Anterior cingulate cortex (tissue), 58 donors: Measurements from ENCODE around the gene CNOT4.
"Not testable (repeated sequence)": the region's sequence is repeated elsewhere in the genome, so short reads cannot be mapped to it uniquely, and the experiment has no call there.

Experiments used
- DNase-seq, 58 donors: peaks; one replicate each; lab custom pipeline; 2025; lab: John Stamatoyannopoulos, UW

Gene CNOT4

GRCh38 chr7:135334830-135335543 lies 174.9 kb downstream of the CNOT4 start:
- DNase-seq, result no peak

- DNase-seq, result no peak
Measured at GRCh38 chr7:135333946-135334345, 176.0 kb downstream of the CNOT4 start.

- DNase-seq, result no peak
Measured at GRCh38 chr7:135333200-135333599, 176.7 kb downstream of the CNOT4 start.

GRCh38 chr7:135330088-135330487 lies 179.8 kb downstream of the CNOT4 start:
- no peak for DNase-seq

- no peak for DNase-seq
Measured at GRCh38 chr7:135328526-135328925, 181.4 kb downstream of the CNOT4 start.

GRCh38 chr7:135328053-135328452 lies 181.8 kb downstream of the CNOT4 start:
- no peak for DNase-seq

GRCh38 chr7:135327458-135327857 lies 182.4 kb downstream of the CNOT4 start:
- DNase-seq, result no peak

GRCh38 chr7:135326636-135327280 lies 183.1 kb downstream of the CNOT4 start:
- DNase-seq, result no peak

- DNase-seq, result no peak
Measured at GRCh38 chr7:135322571-135323340, 187.1 kb downstream of the CNOT4 start.

GRCh38 chr7:135321556-135321955 lies 188.3 kb downstream of the CNOT4 start:
- DNase-seq, result no peak

- DNase-seq, result not testable (repeated sequence)
Measured at GRCh38 chr7:135320953-135321352, 188.9 kb downstream of the CNOT4 start.

GRCh38 chr7:135320268-135320667 lies 189.6 kb downstream of the CNOT4 start:
- DNase-seq, result peak in 47 of 58 donors; percentile 5 to 66 (median 32)

- no peak for DNase-seq
Measured at GRCh38 chr7:135317676-135318325, 192.1 kb downstream of the CNOT4 start.

- peak in 2 of 58 donors; percentile 6 to 15 for DNase-seq
Measured at GRCh38 chr7:135316648-135317313, 193.1 kb downstream of the CNOT4 start.

- no peak for DNase-seq
Measured at GRCh38 chr7:135313971-135314370, 195.9 kb downstream of the CNOT4 start.
